Uterus (tissue), 2 donors: ENCODE measurements around the gene RASGEF1C.

ENCODE experiments used
- CTCF ChIP-seq, 4 experiments: fragments of 200-600 bp in 2 of 4; fragments of 450-650 bp in 2 of 4; sonication (generic) in 2 of 4; IDR thresholded peaks; one replicate each; pipeline ENCODE4 v1.5.1; 2016 to 2019; ENCODE audit warnings: antibody characterized with exemption in 4 of 4, mild to moderate bottlenecking in 2 of 4, moderate library complexity in 1 of 4
- POLR2A ChIP-seq, 2 donors: fragments of 450-650 bp; IDR thresholded peaks; one replicate each; pipeline ENCODE4 v1.6.1; 2016; ENCODE audit warnings: antibody characterized with exemption in 2 of 2, mild to moderate bottlenecking in 1 of 2, moderate library complexity in 1 of 2

DNA sequence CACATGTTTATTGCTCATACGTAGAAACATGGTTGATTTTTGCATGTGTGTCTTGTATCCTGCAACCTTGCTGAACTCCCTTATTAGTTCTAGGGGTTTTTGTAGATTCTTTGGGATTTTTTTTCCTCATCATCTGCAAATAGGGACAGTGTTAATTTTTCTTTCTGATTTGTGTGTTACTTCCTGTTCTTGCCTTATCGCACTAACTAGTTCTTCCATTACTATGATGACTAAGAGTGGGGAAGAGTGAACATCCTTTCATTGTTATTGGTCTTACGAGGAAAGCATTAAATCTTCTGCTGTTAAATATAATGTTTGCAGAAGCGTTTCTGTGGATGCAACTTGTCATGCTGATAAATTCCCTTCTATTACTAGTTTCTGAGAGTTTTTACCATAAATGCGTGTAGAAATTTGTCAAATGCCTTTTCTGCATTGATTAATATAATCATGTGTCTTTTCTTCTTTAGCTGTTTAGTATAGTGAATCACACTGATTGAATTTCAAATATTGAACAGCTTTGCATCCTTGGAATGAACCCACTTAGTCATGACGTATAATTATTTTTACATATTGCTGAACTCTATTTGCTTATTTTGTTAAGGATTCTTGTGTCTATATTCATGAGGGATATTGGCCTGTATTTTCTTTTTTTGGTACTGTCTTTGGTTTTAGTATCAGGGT, 105.4 kb downstream of the RASGEF1C start:
- no peak for TF ChIP-seq CTCF (IDR thresholded peaks at IDR 0.05)
- no peak for TF ChIP-seq POLR2A (IDR thresholded peaks at IDR 0.05)
